Ecto neural progenitor cell (in vitro differentiated cells): Measurements from ENCODE around the gene SCAPER.
"Not testable (repeated sequence)": the region's sequence is repeated elsewhere in the genome, so short reads cannot be mapped to it uniquely, and the experiment has no call there.

Source experiments
- DNase-seq: peaks from one replicate; pipeline ENCODE4 v3.0.0-alpha.2; 2018; ENCODE audit warnings: low spot score

SCAPER gene

GRCh38 chr15:76572983-76573314 lies 332.2 kb downstream of the SCAPER start:
- DNase-seq = no peak

GRCh38 chr15:76566276-76566675 lies 338.9 kb downstream of the SCAPER start:
- DNase-seq = no peak

- no peak for DNase-seq
Observed at GRCh38 chr15:76565366-76565765, 339.8 kb downstream of the SCAPER start.

GRCh38 chr15:76555247-76555646 lies 349.9 kb downstream of the SCAPER start:
- DNase-seq = no peak

- no peak for DNase-seq
Observed at GRCh38 chr15:76553564-76553963, 351.6 kb downstream of the SCAPER start.

GRCh38 chr15:76553102-76553501 lies 352.0 kb downstream of the SCAPER start:
- DNase-seq = no peak

GRCh38 chr15:76546805-76547204 lies 358.3 kb downstream of the SCAPER start:
- DNase-seq = no peak

GRCh38 chr15:76533995-76534394 lies 371.1 kb downstream of the SCAPER start:
- DNase-seq = no peak

- no peak for DNase-seq
Observed at GRCh38 chr15:76533060-76533820, 371.9 kb downstream of the SCAPER start.

- no peak for DNase-seq
Observed at GRCh38 chr15:76529911-76530310, 375.2 kb downstream of the SCAPER start.

- DNase-seq = no peak
Observed at GRCh38 chr15:76526111-76526510, 379.0 kb downstream of the SCAPER start.

GRCh38 chr15:76517910-76518309 lies 387.2 kb downstream of the SCAPER start:
- no peak for DNase-seq

- DNase-seq = no peak
Observed at GRCh38 chr15:76514282-76514681, 390.9 kb downstream of the SCAPER start.

- no peak for DNase-seq
Observed at GRCh38 chr15:76512971-76513370, 392.2 kb downstream of the SCAPER start.

GRCh38 chr15:76510663-76511062 lies 394.5 kb downstream of the SCAPER start:
- not testable (repeated sequence) for DNase-seq

- no peak for DNase-seq
Observed at GRCh38 chr15:76503804-76504203, 401.3 kb downstream of the SCAPER start.

GRCh38 chr15:76503121-76503520 lies 402.0 kb downstream of the SCAPER start:
- DNase-seq = no peak

GRCh38 chr15:76502678-76503077 lies 402.5 kb downstream of the SCAPER start:
- no peak for DNase-seq

- DNase-seq = not testable (repeated sequence)
Observed at GRCh38 chr15:76502185-76502584, 403.0 kb downstream of the SCAPER start.

- no peak for DNase-seq
Observed at GRCh38 chr15:76501726-76502125, 403.4 kb downstream of the SCAPER start.

GRCh38 chr15:76501011-76501410 lies 404.1 kb downstream of the SCAPER start:
- no peak for DNase-seq

- DNase-seq = no peak
Observed at GRCh38 chr15:76495487-76495886, 409.7 kb downstream of the SCAPER start.

GRCh38 chr15:76492538-76492937 lies 412.6 kb downstream of the SCAPER start:
- no peak for DNase-seq

- DNase-seq = no peak
Observed at GRCh38 chr15:76483752-76484151, 421.4 kb downstream of the SCAPER start.
